Endometrial microvascular endothelial cells (primary cell): ENCODE measurements around the gene CDIP1. TPM values are rescaled to one million over a fixed set of nuclear protein-coding genes. Genes with fewer than 3 reads are reported as not detected.
"Not testable (repeated sequence)": the region's sequence is repeated elsewhere in the genome, so short reads cannot be mapped to it uniquely, and the experiment has no call there.

ENCODE experiments used
- in situ Hi-C: cut with HindIII; loops from 2 replicates; pipeline ENCODE4 v1.10.0; 2017; ENCODE audit warnings: low sequenced_read_pairs, low pct_unique_long_range_greater_than_20kb; ENCODE audit errors: inconsistent ontology term
- total RNA-seq: library from RNA; depleted of rRNA; stranded (reverse); fragments of >200 nt; gene quantifications from one replicate; pipeline ENCODE4 v1.2.3, GENCODE V29; 2015; ENCODE audit errors: inconsistent ontology term

Gene CDIP1
- total RNA-seq = 14.3 TPM

- in situ Hi-C loops = no loop called here
These were observed at the start of gene CDIP1 for GRCh38 chr16:4538350-4539235. Gene CDIP1, minus strand, starts transcription at chr16:4538773. Its CDS starts 24,643 bp downstream, at chr16:4514130.

- in situ Hi-C loops = no loop called here
These were observed 47.7 kb upstream of the CDIP1 start for GRCh38 chr16:4586291-4586690.

GRCh38 chr16:4583906-4584305 is 45.3 kb upstream of the CDIP1 start:
- in situ Hi-C loops = no loop called here

- in situ Hi-C loops = no loop called here
These were observed 41.7 kb upstream of the CDIP1 start for GRCh38 chr16:4580250-4580649.

- in situ Hi-C loops = no loop called here
These were observed 40.5 kb upstream of the CDIP1 start for GRCh38 chr16:4578961-4579530.

GRCh38 chr16:4576008-4576407 is 37.4 kb upstream of the CDIP1 start:
- in situ Hi-C loops = no loop called here

GRCh38 chr16:4574919-4575705 is 36.5 kb upstream of the CDIP1 start:
- in situ Hi-C loops = no loop called here

GRCh38 chr16:4573926-4574325 is 35.4 kb upstream of the CDIP1 start:
- in situ Hi-C loops = not testable (repeated sequence)

- in situ Hi-C loops = no loop called here
These were observed 34.1 kb upstream of the CDIP1 start for GRCh38 chr16:4572715-4573114.

- in situ Hi-C loops = no loop called here
These were observed 32.2 kb upstream of the CDIP1 start for GRCh38 chr16:4570688-4571321.

- in situ Hi-C loops = no loop called here
These were observed 31.5 kb upstream of the CDIP1 start for GRCh38 chr16:4570086-4570485.

- in situ Hi-C loops = no loop called here
These were observed 27.6 kb upstream of the CDIP1 start for GRCh38 chr16:4566144-4566543.

- in situ Hi-C loops = no loop called here
These were observed 26.2 kb upstream of the CDIP1 start for GRCh38 chr16:4564661-4565267.

GRCh38 chr16:4561596-4561995 is 23.0 kb upstream of the CDIP1 start:
- in situ Hi-C loops = no loop called here

GRCh38 chr16:4557973-4558372 is 19.4 kb upstream of the CDIP1 start:
- in situ Hi-C loops = no loop called here

- in situ Hi-C loops = no loop called here
These were observed 18.0 kb upstream of the CDIP1 start for GRCh38 chr16:4556580-4556979.

- in situ Hi-C loops = no loop called here
These were observed 17.5 kb upstream of the CDIP1 start, which contains the start of gene C16orf96 for GRCh38 chr16:4556112-4556511. Gene C16orf96, plus strand, starts transcription at chr16:4556340. Its CDS starts 150 bp downstream, at chr16:4556490.

- in situ Hi-C loops = no loop called here
These were observed 14.0 kb upstream of the CDIP1 start for GRCh38 chr16:4552541-4552940.

GRCh38 chr16:4550591-4550990 is 12.0 kb upstream of the CDIP1 start:
- in situ Hi-C loops = no loop called here
